ENCODE data around the gene ROCK2.

DNA sequence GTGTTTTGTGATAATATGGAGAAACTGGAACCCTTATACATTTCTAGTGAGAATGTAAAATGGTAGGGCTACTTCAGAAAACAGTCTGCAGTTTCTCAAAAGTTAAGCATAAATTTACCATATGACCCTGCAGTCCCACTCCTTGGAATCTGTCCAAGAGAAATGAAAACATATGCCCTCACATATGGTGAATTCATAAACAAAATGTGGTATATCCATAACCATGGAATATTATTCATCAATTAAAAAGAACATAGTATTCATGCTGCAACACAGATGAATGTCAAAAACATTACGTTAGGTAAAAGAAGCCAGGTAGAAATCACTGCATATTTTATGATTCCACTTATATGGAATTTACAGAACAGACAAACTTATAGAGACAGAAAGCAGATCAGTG lies 11.8 kb downstream of the ROCK2 start:
- TF ChIP-seq, protein P1, sequence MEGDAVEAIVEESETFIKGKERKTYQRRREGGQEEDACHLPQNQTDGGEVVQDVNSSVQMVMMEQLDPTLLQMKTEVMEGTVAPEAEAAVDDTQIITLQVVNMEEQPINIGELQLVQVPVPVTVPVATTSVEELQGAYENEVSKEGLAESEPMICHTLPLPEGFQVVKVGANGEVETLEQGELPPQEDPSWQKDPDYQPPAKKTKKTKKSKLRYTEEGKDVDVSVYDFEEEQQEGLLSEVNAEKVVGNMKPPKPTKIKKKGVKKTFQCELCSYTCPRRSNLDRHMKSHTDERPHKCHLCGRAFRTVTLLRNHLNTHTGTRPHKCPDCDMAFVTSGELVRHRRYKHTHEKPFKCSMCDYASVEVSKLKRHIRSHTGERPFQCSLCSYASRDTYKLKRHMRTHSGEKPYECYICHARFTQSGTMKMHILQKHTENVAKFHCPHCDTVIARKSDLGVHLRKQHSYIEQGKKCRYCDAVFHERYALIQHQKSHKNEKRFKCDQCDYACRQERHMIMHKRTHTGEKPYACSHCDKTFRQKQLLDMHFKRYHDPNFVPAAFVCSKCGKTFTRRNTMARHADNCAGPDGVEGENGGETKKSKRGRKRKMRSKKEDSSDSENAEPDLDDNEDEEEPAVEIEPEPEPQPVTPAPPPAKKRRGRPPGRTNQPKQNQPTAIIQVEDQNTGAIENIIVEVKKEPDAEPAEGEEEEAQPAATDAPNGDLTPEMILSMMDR (IDR thresholded peaks at IDR 0.05) = no peak
- TF ChIP-seq POLR2A (IDR thresholded peaks at IDR 0.05) = no peak
